Measurements from ENCODE around the gene MAP9.
"Not testable (repeated sequence)": the region's sequence is repeated elsewhere in the genome, so short reads cannot be mapped to it uniquely, and the experiment has no call there.

MAP9 gene

DNA sequence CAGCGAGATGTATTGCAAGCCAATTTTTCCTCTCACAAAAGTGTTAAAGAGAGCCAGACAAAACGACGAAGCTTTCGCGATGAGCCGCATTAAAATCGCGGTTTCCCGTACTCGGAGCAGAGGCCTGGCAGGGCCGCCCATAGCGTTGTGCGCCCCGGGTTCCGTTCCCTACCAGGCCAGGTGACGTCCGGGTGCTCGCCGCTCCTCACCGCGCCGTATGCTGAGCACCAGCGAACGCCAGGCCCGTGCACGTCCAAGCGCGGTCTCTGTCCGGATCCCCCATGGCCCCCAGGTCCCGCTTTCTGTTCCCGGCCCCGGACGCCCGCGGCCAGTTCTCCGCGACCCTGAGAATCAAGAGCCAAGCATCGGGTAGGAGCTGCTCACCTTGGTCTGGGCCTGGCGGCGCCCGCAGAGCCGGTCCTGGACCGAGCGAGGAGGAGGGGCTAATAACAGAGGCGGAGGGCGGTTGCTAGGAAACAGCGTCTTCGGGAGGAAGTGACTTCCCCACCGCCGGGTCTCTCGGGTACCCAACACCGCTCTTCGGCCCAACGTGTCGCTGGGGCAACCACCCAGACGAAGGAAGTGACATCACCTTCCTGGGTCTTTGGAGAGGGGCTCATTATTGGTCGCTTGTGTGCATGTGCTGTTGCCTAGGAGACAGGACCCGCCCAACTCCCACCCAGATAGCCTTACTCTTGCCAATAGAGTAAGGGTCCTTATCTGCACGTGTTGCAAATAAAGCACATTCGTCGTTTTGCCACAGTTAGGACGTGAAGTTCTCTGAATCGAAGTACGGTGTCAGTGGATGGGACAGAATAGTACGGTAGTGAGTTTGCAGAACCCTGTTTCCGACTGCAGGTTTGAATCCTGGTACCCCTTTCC is at the start of gene MAP9:
TSS of gene MAP9 (minus strand) at position 579 of the 882 bp plus-strand sequence. CDS start 1,115 bp downstream, outside the sequence.
- DNase-seq: no peak

DNA sequence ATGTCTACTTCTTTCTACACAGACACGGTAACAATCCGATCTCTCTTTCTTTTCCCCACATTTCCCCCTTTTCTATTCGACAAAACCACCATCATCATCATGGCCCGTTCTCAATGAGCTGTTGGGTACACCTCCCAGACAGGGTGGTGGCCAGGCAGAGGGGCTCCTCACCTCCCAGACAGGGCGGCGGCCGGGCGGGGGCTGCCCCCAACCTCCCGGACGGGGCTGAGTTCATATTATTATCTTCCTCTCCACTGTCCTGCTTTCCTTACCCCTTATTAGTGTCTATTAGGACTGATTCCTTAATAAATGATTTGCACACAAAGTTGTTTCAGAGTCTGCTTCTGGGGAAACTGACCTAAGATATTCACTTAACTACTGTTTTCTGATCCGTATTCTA is 48.0 kb upstream of the MAP9 start:
- DNase-seq: not testable (repeated sequence)

DNA sequence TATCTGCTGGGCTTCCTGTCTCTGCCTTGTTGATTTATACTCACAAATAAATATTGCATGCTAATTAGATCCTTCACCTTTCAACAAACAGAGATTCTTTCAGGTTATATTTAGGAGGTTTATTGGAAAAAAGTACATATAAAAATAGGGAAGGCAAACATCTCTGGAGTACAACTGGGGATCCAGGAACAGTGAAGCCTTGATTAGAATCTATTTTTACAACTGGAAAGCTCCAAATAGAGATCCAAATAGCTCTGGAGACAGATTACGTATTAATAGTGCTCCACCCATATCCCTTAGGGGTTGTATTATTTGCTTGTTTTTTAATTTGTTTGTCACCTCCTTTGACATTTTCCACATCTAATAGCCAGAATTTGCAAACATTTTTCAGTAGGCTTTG is 46.9 kb upstream of the MAP9 start:
- DNase-seq: no peak

DNA sequence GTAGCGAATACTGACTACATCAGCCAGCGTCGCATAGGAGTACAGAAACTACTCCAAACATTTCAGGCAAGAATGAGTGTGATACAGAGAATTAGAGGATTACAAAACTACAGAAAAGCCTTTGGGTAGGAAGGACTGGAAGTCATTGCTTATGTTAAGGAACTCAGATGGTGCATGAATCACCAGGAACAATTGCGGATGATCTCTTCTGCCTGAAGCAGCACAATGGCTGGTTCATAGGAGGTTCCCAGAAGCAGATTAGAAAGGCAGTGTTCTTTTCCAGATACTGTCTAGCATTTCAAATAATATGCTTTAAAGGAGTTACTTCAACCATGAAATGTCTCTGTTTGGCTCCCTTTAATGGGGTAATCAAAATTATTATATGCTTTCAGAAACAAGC is 42.5 kb upstream of the MAP9 start:
- DNase-seq: no peak

DNA sequence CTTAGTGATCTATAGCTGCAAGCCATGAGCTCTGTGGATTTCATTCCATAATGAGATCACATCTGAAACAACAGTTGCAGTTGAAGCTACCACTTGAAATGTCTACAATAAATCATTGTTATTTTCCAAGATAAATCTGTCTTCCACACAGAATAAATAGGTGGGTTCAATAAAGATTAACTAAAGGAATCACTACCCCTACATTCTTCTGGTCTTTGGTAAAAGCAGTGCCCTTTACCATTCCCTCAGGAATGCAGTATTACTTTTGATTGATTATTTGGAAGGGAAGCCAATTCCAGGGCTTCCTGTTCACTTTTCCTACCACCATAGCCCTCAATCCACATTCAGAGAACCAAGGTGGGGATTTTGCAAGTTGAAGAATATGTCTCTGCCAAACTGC is 38.9 kb upstream of the MAP9 start:
- no peak for DNase-seq

DNA sequence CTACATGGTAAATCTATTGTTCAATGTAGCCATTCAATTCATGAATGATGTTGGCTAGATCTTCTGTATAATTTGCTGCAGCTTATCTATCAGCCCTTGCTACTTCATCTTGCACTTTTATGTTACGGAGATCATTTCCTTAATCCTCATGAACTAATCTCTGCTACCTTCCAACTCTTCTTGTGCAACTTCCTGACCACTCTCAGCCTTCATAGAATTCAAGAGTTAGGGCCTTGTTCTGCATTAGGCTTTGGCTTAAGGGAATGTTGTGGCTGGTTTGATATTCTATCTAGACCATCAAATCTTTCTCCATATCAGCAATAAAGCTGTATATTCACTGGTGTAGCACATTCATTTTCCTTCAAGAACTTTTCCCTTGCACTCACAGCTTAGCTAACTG is 36.7 kb upstream of the MAP9 start:
- no peak for DNase-seq

DNA sequence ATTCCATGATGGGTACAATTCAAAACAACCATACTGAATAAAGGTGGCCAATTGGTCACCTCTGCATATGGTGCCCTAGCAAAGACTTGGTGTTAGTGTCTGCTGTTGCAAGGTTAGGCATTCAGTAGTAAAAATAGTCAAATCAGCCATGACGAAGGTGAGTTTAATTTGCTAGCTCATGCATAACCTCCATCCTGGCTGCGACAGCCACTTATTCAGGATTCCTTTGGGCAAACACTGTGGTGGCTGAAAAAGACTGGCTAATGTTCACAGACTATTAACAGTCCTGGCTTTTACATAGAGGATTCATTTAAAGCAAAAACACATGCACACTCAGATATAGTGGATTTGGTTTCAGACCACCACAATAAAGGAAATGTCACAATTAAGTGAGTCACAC is 34.8 kb upstream of the MAP9 start:
- no peak for DNase-seq

DNA sequence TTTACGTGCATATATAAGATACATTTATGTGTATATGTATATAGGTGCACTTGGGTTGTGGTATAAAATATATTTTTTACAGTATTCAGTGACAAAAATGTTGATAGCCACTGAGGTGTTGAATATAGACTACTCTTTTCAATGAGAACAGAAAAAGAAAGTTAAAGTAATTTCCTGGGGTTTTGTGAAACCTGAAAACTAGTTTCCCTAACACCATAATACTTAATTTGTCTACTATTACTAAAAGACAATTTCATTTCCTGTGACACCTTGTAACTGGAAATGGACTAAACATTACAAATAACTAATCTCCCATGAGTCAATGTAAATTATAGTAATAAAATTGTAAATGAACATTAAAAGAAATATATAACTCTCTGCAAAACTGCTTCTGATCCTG is 32.0 kb upstream of the MAP9 start:
- no peak for DNase-seq

DNA sequence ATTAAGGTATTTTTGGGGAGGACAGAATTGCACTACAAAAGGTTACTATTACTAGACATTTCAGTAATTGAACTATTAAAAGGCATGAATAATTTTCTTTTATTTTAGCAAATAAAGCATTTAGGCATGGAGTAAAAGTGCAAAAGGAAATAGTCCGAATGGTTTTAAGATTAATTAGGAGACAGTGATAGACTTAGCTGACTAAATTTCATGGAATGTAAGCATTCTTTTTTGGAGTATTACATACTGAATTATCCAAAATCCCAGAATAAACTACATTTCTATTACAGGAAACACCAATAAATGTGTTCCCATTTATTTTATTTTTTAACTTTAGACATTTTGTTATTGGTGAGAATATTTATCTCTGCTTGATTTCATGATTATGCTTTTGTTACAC is 30.7 kb upstream of the MAP9 start:
- DNase-seq: no peak

DNA sequence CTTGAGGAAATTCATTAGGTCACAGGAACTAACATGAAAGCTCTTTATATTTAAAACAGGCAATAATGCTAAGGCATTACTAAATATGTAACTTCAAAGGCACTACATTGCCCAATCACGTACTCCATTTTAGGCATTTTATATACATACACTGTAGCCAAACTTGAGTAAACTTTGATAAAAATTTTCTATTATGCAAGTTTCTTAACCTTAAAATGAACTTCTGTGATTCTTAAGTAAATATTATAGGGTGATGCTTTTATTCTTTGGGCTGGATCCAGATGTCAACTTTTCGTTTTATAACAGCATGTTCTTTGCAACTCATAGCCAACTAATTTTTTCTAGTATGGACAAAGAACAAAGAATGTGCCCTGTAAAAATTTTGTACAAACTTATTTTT is 28.3 kb upstream of the MAP9 start:
- no peak for DNase-seq

DNA sequence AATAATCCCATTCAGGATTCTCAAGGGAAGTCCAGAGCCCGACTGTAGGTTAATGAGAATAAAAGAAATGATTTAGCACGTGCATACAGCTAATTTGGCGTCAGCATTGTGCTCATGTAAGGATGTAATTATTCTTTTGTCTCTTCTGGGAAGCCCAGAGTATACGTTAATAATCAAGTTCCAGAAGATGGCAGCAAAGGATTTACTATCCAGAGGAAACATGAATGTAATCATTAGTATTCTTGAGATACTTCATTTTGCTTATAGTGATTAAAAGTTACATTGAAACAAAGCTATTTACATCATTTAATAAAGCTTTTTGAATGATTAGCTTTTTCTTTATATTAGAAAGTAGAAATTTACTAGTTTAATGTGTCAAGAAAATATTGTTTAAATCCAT is 27.1 kb upstream of the MAP9 start:
- DNase-seq: no peak

DNA sequence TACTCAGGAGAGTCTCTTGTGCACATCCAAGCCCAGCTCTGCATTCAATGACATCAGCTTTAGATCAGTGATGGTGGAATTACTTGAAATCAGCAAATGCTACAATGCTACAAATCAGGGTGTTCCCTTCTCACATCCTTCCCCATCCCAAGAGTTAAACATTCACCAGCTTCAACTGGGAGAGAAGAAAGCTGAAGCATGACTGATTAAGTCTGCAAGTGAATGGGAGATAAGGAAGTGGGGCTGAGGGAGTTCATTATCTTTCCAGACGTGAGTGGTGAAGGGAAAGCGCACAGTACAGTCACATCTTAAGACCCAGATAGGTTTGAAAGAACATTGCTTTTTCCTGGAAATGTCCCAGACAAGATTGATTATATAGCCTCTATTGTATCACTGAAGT is 26.2 kb upstream of the MAP9 start:
- no peak for DNase-seq

DNA sequence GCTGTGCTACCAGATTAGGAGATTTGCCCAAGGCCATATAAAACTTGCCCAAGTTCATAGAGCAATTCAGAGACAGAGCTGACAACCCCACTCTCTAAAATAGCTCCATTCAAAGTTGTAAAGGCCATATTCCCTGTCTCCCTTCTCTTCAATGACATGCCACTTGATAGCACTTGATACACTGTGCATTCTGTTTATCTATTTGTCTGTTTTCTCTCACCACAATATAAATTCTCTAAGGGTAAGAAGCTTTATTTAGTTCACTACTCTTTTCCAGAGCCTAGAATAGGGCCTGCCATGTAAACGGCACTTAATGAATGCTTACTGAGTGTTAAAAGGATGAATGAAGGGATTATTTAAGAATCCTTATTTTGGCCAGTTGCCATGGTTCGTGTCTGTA is 24.1 kb upstream of the MAP9 start:
- DNase-seq: no peak

DNA sequence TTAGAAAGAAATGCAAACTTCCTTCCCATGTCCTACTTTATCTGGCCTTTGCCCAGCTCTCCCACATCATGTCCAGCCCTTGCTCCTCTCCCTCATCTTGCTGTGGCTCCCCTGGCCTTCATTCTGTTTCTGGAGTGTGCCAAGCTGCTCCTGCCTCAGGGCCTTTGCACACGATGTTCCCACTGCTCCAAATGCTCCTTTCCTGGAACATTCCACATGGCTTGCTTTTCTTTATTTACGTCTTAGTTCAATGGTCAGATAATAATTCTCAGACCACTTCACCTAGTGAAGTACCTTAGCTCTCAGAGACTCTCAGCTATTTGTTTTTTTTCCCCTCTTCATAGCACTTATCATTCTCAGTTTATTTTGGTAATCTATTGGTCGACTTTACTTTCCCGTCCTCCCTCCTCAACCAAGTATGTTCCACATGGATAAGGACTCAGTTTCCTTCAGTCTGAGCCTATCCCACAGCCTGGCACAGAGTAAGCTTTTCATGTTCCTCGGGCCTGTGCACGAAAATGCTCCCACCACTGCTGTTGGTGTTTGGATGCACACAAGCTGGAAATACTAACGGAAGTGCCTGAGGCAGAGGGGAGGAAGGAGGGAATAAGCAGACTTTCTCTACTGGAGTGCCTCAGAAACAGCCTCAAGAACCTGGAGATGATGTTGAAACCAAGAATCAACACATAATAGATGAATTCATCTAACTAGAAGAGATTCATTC is 23.4 kb upstream of the MAP9 start:
- no peak for DNase-seq

DNA sequence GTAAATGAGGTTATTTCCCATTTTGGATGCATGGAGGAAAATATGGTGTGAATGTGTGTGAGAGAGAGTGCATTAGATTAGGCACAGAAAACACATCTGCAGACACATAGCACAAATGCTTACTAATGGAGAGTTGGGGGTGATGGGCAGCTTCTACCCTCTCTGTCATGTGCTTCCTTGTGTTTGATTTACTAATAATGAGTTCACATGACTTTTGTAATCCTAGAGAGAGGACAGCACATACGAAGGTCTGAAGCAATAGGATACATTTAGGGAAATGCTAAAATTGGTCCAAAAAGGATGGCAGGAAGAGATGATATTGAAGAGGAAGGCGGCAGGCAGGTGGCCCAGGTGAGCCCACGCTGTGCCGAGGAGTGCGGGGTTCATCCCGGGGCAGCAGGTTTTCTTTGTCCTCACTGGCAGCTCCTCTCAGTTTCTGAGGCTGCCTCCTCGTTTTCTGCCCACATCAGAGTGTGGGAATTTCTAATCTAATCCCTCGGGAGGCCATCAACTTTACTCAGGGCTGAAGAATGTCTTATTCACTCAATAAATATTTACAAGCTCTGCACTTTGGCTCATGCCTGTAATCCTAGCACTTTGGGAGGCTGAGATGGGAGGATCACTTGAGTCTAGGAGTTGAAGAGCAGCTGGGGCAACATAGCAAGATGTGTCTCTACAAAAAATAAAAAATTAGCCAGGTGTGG is 15.9 kb upstream of the MAP9 start:
- no peak for DNase-seq

DNA sequence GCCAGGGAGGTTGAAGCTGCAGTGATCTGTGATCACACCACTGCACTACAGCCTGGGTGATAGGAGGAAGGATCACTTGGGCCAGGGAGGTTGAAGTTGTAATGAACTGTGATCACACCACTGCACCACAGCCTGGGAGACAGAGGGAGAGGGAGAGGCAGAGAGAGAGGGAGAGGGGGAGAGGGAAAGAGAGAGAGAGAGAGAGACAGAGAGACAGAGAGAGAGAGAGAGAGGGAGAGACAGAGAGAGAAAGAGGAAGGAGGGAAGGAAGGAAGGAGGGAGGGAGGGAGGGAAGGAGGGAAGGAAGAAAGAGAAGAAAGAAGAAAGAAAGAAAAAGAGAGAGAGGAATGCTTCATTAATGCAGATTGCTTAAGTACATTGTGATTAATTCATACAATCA is 15.2 kb upstream of the MAP9 start:
- DNase-seq: no peak

DNA sequence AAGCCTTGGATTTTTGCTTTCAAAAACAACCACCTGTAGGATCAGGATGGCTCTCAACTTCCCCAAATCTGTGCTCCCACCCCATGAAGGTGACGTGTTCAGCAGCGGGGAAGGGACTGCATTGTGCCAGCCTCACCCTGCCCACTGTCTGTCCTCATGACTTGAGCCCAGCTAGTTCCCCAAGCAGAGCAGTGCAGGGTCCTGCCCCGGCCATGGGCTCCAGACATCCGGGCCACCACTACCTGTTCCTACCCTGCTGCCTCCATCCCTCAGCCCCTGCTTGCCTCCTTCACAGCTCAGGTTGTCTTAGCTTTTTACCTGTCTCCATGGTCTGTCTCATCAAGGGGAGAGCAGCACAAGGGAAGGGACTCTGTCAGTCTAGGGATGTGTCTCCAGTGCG is 11.4 kb upstream of the MAP9 start:
- DNase-seq: no peak

DNA sequence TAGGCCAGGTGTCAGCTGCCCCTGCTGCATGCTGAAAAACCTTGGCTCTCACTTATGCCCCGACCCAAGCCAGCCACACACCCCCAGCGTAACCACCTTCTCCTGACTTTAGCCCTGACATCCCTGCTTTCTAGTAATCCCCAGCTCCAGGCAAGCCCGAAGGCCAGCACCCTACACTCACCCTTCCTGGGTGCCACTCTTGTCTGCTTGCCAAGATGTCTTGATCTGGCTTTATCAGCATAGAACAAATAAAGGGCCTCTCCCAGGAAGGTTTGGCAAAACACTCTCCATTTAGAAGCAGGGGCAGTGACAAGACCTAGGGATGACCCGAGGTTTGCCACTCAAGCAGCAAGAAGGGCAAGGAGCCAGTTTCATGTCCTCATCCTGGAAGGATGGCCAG is 6.8 kb upstream of the MAP9 start:
- DNase-seq: no peak

DNA sequence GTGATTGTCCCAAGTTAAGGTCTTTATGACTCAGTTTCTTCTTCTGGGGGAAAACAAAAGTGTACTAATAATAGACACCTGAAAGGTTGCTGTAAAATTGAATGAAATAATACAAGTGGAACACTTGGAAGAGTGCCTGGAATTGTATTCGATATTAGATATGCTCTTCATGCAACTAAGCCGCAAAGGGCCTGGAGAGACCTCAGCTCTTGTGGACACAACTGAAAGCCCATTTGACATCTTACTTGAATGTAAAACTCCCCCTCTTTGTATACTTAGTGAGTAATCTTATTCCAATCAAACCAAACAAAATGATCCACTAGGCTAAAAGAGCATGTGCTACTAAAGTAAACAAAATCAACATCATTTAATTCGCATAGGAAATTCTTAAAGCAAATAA is 511 bp upstream of the MAP9 start:
- DNase-seq: no peak

DNA sequence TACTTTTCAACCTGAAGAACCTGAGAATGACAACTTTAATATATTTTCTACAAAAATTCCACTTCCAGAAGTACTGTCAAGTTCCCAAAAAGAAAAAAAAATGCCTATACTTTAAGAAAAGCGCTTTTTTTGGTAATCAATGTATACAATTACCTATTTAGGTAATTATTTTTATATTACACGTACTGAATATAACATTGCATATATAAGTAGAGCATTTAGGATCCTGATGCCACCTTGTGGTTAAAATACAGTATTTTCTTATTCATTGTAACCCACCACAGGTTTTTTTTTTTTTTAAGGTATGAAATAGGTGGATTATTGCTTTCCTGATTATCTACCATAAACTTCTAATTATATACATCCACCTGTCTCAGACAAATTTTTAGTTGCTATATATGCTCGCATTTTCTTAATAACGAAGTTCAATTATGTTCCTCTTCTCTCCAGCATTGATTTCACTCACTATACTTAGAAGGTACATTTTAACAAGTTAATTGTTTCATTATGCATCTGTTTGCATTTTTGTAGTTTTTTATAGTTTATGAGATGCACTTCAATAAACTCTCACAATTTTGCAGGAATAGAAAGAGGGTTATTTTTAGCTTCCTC is 5.2 kb downstream of the MAP9 start:
- DNase-seq: no peak

DNA sequence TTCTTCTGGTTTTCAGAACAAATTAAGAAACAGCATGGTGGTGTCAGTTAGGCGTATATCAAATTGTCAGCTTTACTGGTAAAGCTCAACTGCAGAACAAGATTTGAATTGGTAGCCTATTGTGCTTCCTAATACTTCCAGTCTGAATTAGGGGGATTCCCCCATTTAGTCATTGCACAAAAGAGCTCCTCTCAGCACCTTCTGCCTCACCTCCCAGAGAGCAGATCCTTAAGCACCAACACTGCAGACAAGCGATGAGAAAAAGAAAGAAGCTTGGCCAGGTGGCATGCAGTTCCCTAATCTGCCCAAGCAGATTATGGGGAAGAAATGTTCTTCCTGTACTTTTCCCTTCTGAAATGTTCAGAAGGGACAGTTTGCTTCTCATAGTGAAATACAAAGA is 9.2 kb downstream of the MAP9 start:
- no peak for DNase-seq

DNA sequence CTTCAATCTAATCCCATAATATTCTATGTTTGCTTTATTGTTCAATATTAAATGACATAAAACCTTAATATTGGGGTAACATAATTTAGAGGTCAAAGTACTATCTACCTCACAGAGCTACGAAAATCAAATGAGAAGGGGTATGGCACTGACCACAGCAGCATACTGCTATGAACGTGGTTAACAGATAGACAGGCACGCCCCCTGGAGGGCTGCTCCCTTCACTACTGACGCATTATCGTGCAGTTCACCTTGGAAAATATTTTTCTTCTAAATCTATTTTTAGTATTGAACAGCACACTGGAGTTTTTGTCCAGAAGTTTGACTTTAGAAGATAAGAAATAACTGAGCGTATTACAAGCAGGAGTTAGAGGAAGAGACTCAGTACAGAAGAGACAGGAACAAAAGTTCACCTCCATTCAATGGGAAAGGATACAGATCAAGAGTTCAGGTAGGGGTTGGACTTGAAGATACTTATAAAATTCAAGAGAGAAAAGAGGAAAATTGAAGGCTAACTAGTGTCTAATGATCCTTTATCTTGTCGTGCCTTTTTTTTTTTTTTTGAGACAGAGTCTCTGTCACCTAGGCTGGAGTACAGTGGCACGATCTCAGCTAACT is 22.7 kb downstream of the MAP9 start:
- peak; percentile 39 for DNase-seq

DNA sequence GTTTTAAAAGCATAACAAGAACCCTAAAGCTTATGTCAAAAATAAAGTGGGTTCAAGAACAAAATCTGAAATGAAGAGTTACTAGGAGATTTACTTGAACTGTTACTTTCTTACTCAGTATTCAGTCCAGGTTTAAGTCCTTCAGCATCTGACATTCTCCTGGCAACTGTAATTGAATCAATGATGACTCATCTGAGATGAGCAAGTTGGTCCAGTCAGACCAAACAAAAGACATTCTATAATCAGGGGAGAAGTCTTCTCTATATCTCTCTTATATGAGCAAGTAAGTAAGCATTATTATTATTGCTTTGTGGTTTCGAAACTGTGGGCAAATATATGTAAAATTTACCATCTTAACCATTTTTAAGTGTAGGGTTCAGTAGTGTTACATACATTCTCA is 34.6 kb downstream of the MAP9 start:
- no peak for DNase-seq

Data from MV-4-11 (cell line).